ENCODE data around the gene AFF2.

GRCh38 chrX:148609515-148610327, 109.3 kb downstream of the AFF2 start:
- TF ChIP-seq FOXA1 (IDR thresholded peaks at IDR 0.05) = no peak
- no peak for TF ChIP-seq SP1 (IDR thresholded peaks at IDR 0.05)
- no peak for TF ChIP-seq TARDBP (IDR thresholded peaks at IDR 0.05)
- TF ChIP-seq FOXM1 (IDR thresholded peaks at IDR 0.05; ENCODE audit: borderline replicate concordance) = no peak
- no peak for TF ChIP-seq HDGF (IDR thresholded peaks at IDR 0.05; ENCODE audit: borderline replicate concordance)
- TF ChIP-seq ELF4 (IDR thresholded peaks at IDR 0.05) = no peak
- no peak for TF ChIP-seq PKNOX1 (IDR thresholded peaks at IDR 0.05)
